Mesothelial cell of epicardium (in vitro differentiated cells): ENCODE data around the gene TMEM229B. TPM values are rescaled to one million over a fixed set of nuclear protein-coding genes. Genes with fewer than 3 reads are reported as not detected.

Source experiments
- DNase-seq, 2 experiments: peaks; one replicate each; pipeline ENCODE4 v3.0.0; 2021; ENCODE audit warnings: low spot score in 2 of 2; ENCODE audit not compliant: unreplicated experiment in 2 of 2
- H3K27ac Mint-ChIP-seq: 2 replicates; pipeline ENCODE4 v1.8.0; 2021; ENCODE audit warnings: mixed read lengths
- H3K27me3 Mint-ChIP-seq: 2 replicates; pipeline ENCODE4 v1.8.0; 2021; ENCODE audit warnings: low read depth, mixed read lengths
- H3K36me3 Mint-ChIP-seq: 2 replicates; pipeline ENCODE4 v1.8.0; 2021; ENCODE audit warnings: mixed read lengths
- H3K4me1 Mint-ChIP-seq: 2 replicates; pipeline ENCODE4 v1.8.0; 2021; ENCODE audit warnings: mixed read lengths
- H3K4me3 Mint-ChIP-seq: 2 replicates; pipeline ENCODE4 v1.8.0; 2021; ENCODE audit warnings: mild to moderate bottlenecking, moderate library complexity, mixed read lengths
- H3K9me3 Mint-ChIP-seq: 2 replicates; pipeline ENCODE4 v1.8.0; 2021; ENCODE audit warnings: mixed read lengths
- CTCF ChIP-seq: fragments of 200-600 bp; sonication (generic); IDR thresholded peaks from one replicate; pipeline ENCODE4 v1.5.0; 2021; ENCODE audit warnings: antibody characterized with exemption; ENCODE audit not compliant: unreplicated experiment
- total RNA-seq: library from RNA; stranded (reverse); gene quantifications from 3 replicates; pipeline ENCODE4 v1.2.1, GENCODE V29; 2021

TMEM229B gene
- total RNA-seq, 1 donor from 2014 or later: 0.83 TPM

GRCh38 chr14:67508956-67509355 lies 20.4 kb upstream of the TMEM229B start:
- H3K27me3 Mint-ChIP-seq: peaks cover 31% of the 10 kb centered on the region
- H3K36me3 Mint-ChIP-seq: no peaks in the 10 kb centered on the region
- DNase-seq: no peak
- H3K4me3 Mint-ChIP-seq: no peak overlapping the region
- no peak overlapping the region for H3K27ac Mint-ChIP-seq
- no peak for TF ChIP-seq CTCF
- H3K9me3 Mint-ChIP-seq: no peaks in the 10 kb centered on the region
- peaks cover under 1% of the 10 kb centered on the region for H3K4me1 Mint-ChIP-seq

- H3K9me3 Mint-ChIP-seq: no peaks in the 10 kb centered on the region
- H3K27me3 Mint-ChIP-seq: peaks cover 8% of the 10 kb centered on the region
- H3K36me3 Mint-ChIP-seq: no peaks in the 10 kb centered on the region
- no peaks in the 10 kb centered on the region for H3K4me1 Mint-ChIP-seq
- H3K4me3 Mint-ChIP-seq: no peak overlapping the region
- H3K27ac Mint-ChIP-seq: no peak overlapping the region
- DNase-seq: no peak
- TF ChIP-seq CTCF: no peak
Measured at GRCh38 chr14:67505254-67505653, 16.7 kb upstream of the TMEM229B start.

GRCh38 chr14:67503331-67503730 lies 14.8 kb upstream of the TMEM229B start:
- Mint-ChIP-seq H3K27me3 (peaks cover 7% of the 10 kb centered on the region), H3K4me1 (no peaks in the 10 kb centered on the region), H3K4me3 (no peak overlapping the region), H3K9me3 (no peaks in the 10 kb centered on the region), H3K36me3 (no peaks in the 10 kb centered on the region), H3K27ac (no peak overlapping the region)
- DNase-seq: no peak
- TF ChIP-seq CTCF: no peak

GRCh38 chr14:67502867-67503266 lies 14.3 kb upstream of the TMEM229B start:
- no peak for DNase-seq

GRCh38 chr14:67501670-67502069 lies 13.1 kb upstream of the TMEM229B start:
- Mint-ChIP-seq H3K9me3 (no peaks in the 10 kb centered on the region), H3K27ac (no peak overlapping the region), H3K4me1 (no peaks in the 10 kb centered on the region), H3K36me3 (no peaks in the 10 kb centered on the region), H3K27me3 (peaks cover 7% of the 10 kb centered on the region), H3K4me3 (no peak overlapping the region)
- DNase-seq: no peak
- no peak for TF ChIP-seq CTCF

More at GRCh38 chr14:67502867-67503266, 14.3 kb upstream of the TMEM229B start:
- Mint-ChIP-seq H3K4me3 (no peak overlapping the region), H3K27me3 (peaks cover 6% of the 10 kb centered on the region), H3K36me3 (no peaks in the 10 kb centered on the region), H3K9me3 (no peaks in the 10 kb centered on the region), H3K4me1 (no peaks in the 10 kb centered on the region), H3K27ac (no peak overlapping the region)
- no peak for TF ChIP-seq CTCF

GRCh38 chr14:67500981-67501380 lies 12.5 kb upstream of the TMEM229B start:
- no peak for DNase-seq
- Mint-ChIP-seq H3K36me3 (no peaks in the 10 kb centered on the region), H3K4me1 (no peaks in the 10 kb centered on the region), H3K27me3 (peaks cover 3% of the 10 kb centered on the region), H3K4me3 (no peak overlapping the region), H3K27ac (no peak overlapping the region), H3K9me3 (no peaks in the 10 kb centered on the region)
- no peak for TF ChIP-seq CTCF
